GM19455 (cell line): ENCODE results near the gene ST7L.

Experiments
- ATAC-seq: cut with Tn5 transposase; IDR thresholded peaks from one replicate; pipeline ENCODE4 v1.9.1; 2021; ENCODE audit not compliant: unreplicated experiment

Gene ST7L

GRCh38 chr1:112546076-112546475, 72.9 kb downstream of the ST7L start:
- no peak for ATAC-seq

GRCh38 chr1:112544751-112545150, 74.2 kb downstream of the ST7L start:
- ATAC-seq: no peak

- ATAC-seq: no peak
Observed at GRCh38 chr1:112544011-112544688, 74.8 kb downstream of the ST7L start.

GRCh38 chr1:112542206-112542973, 76.6 kb downstream of the ST7L start:
- no peak for ATAC-seq

GRCh38 chr1:112541299-112541698, 77.6 kb downstream of the ST7L start:
- ATAC-seq: no peak

GRCh38 chr1:112540226-112540794, 78.6 kb downstream of the ST7L start:
- ATAC-seq: no peak

GRCh38 chr1:112538883-112539282, 80.1 kb downstream of the ST7L start:
- no peak for ATAC-seq

- no peak for ATAC-seq
Observed at GRCh38 chr1:112537456-112537855, 81.5 kb downstream of the ST7L start.

GRCh38 chr1:112536561-112536960, 82.4 kb downstream of the ST7L start:
- no peak for ATAC-seq

GRCh38 chr1:112533029-112533428, 85.9 kb downstream of the ST7L start:
- ATAC-seq: no peak

- no peak for ATAC-seq
Observed at GRCh38 chr1:112532064-112532463, 86.9 kb downstream of the ST7L start.

- ATAC-seq: no peak
Observed at GRCh38 chr1:112530832-112531231, 88.1 kb downstream of the ST7L start.

GRCh38 chr1:112529301-112529700, 89.6 kb downstream of the ST7L start:
- ATAC-seq: no peak

GRCh38 chr1:112528076-112528475, 90.9 kb downstream of the ST7L start:
- ATAC-seq: no peak

- ATAC-seq: no peak
Observed at GRCh38 chr1:112527266-112528010, 91.5 kb downstream of the ST7L start.

- ATAC-seq: no peak
Observed at GRCh38 chr1:112524986-112525385, 94.0 kb downstream of the ST7L start.

- no peak for ATAC-seq
Observed at GRCh38 chr1:112524251-112524650, 94.7 kb downstream of the ST7L start.

- ATAC-seq: no peak
Observed at GRCh38 chr1:112522621-112523020, 96.3 kb downstream of the ST7L start.

- ATAC-seq: no peak
Observed at GRCh38 chr1:112520166-112520565, 98.8 kb downstream of the ST7L start.

- no peak for ATAC-seq
Observed at GRCh38 chr1:112518186-112518585, 100.8 kb downstream of the ST7L start.

- ATAC-seq: no peak
Observed at GRCh38 chr1:112517646-112518045, 101.3 kb downstream of the ST7L start.

- ATAC-seq: no peak
Observed at GRCh38 chr1:112517231-112517630, 101.7 kb downstream of the ST7L start.
